Motor neuron (in vitro differentiated cells): ENCODE data around the gene SLAMF6. TPM values are rescaled to one million over a fixed set of nuclear protein-coding genes. Genes with fewer than 3 reads are reported as not detected.
"Not testable (repeated sequence)": the region's sequence is repeated elsewhere in the genome, so short reads cannot be mapped to it uniquely, and the experiment has no call there.

Experiments used
- ATAC-seq, 8 experiments: fragments of 200-7000 bp; cut with Tn5 transposase; replicated peaks in 6 of 8; 2 replicates each; pipeline ENCODE4 v1.8.0; 2021; ENCODE audit warnings: mild to moderate bottlenecking in 8 of 8, moderate library complexity in 8 of 8
- H3K27ac ChIP-seq, 2 donors: fragments of 250-450 bp; sonication (Bioruptor Pico); 2 replicates each; pipeline ENCODE4 v1.9.0; 2021; ENCODE audit warnings: antibody characterized with exemption in 2 of 2, mild to moderate bottlenecking in 2 of 2, moderate library complexity in 1 of 2
- H3K4me1 ChIP-seq, 2 donors: fragments of 250-450 bp; sonication (Bioruptor Pico); replicated peaks in 1 of 2; 2 replicates each; pipeline ENCODE4 v1.6.1; 2021; ENCODE audit warnings: antibody characterized with exemption in 2 of 2, mild to moderate bottlenecking in 2 of 2, moderate library complexity in 1 of 2
- H3K4me3 ChIP-seq, 5 donors: fragments of 250-450 bp; sonication (Bioruptor Pico); 2 replicates each; pipeline ENCODE4 v1.9.0; 2021; ENCODE audit warnings: antibody characterized with exemption in 5 of 5, mild to moderate bottlenecking in 5 of 5, moderate library complexity in 4 of 5
- WGBS, 10 experiments: fragments of 450-650 bp; shearing (Covaris generic); methylation state at CpG; one replicate each; pipeline ENCODE4 v1.0.0; 2022; 5-methylcytosine and 5-hydroxymethylcytosine counted together
- in situ Hi-C, 9 experiments: fragments of 400-800 bp; cut with MboI; loops; one replicate each; pipeline ENCODE4 v1.15.0; 2021; ENCODE audit warnings: low sequenced_read_pairs in 9 of 9, low pct_unique_long_range_greater_than_20kb in 2 of 9; ENCODE audit not compliant: unreplicated experiment in 9 of 9
- total RNA-seq, 8 experiments: library from RNA; unstranded; fragments of 300-600 nt; gene quantifications; 2 replicates each; pipeline versions ENCODE4 v1.2.3 to v1.2.4, GENCODE V29; 2022

The SLAMF6 gene
- under 1 TPM in 4 of 8 experiments, not detected in 4; 0.09 to 0.28 (median 0.15) TPM for total RNA-seq

DNA sequence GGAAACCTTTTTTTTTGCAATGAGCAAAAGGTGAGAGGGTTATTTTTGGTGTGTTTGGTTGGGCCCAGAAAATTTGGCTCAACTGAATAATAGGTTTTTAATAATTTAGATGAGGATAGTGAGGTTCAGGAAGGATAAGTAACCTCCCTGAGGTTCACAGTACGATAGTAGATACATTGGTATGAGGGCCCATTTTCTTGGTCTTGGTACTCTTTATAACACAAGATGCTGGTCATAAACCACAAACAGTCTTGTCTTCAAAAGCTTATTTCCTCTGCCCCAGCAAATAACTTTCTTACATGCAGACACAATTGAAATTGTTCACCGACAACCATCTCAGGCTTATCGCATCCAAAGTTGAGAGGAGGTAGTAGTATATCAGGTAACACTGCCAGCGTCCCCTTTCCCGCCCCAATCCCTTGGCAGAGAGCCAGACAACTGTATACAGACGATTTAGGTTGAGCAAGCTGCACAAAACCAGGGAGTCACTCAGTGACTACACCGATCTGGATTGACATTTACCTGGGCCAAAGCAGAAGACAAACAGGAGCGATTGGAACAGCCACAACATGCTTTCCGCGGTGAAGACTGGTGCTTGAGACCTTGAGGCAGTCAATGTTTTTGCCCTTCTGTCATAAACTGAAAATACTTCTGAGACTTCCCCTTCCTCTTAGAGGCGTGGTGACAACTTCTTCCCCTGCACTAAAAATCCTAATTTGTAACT is at the start of gene SLAMF6:
Gene SLAMF6 (minus strand): TSS at position 634 of the 724 bp plus-strand sequence. CDS start 63 bp downstream, at position 571.
- Histone ChIP-seq H3K4me1 (no peaks in the 10 kb centered on the region), H3K27ac (no peak within 1 kb of the TSS), H3K4me3 (no peak within 1 kb of the TSS)
- in situ Hi-C loops = no loop called here
- WGBS, 10 experiments = 50 to 90% (median 83%) methylated on average over 2 to 11 of the region's 11 CpGs; no CpG with 5 or more reads in 1 of the 10 experiments
- no peak for ATAC-seq

GRCh38 chr1:160570840-160571239 is 47.8 kb upstream of the SLAMF6 start:
- WGBS, 10 experiments = 0 to 100% (median 79%) methylated on average over 1 to 3 of the region's 3 CpGs; no CpG with 5 or more reads in 2 of the 10 experiments
- H3K4me3 ChIP-seq = no peak overlapping the region
- in situ Hi-C loops = no loop called here
- no peak for ATAC-seq
- no peaks in the 10 kb centered on the region for H3K4me1 ChIP-seq
- H3K27ac ChIP-seq = no peak overlapping the region

GRCh38 chr1:160569806-160570205 is 46.8 kb upstream of the SLAMF6 start:
- 0 to 100% (median 81%) methylated on average over 1 to 2 of the region's 2 CpGs for WGBS, 10 experiments
- H3K4me3 ChIP-seq = no peak overlapping the region
- no peaks in the 10 kb centered on the region for H3K4me1 ChIP-seq
- in situ Hi-C loops = no loop called here
- ATAC-seq = no peak
- H3K27ac ChIP-seq = no peak overlapping the region

- in situ Hi-C loops = no loop called here
- H3K27ac ChIP-seq = no peak overlapping the region
- ATAC-seq = no peak
Measured at GRCh38 chr1:160567858-160568682, 45.0 kb upstream of the SLAMF6 start.

GRCh38 chr1:160567341-160567740 is 44.3 kb upstream of the SLAMF6 start:
- Histone ChIP-seq H3K4me3 (no peak overlapping the region), H3K27ac (no peak overlapping the region), H3K4me1 (no peaks in the 10 kb centered on the region)
- in situ Hi-C loops = no loop called here
- 0 to 100% (median 79%) methylated on average over 1 to 5 of the region's 5 CpGs for WGBS, 10 experiments
- no peak for ATAC-seq

More at GRCh38 chr1:160567858-160568682, 45.0 kb upstream of the SLAMF6 start:
- 0 to 92% (median 67%) methylated on average over 1 to 8 of the region's 8 CpGs; no CpG with 5 or more reads in 1 of the 10 experiments for WGBS, 10 experiments
- Histone ChIP-seq H3K4me1 (no peaks in the 10 kb centered on the region), H3K4me3 (no peak overlapping the region)

DNA sequence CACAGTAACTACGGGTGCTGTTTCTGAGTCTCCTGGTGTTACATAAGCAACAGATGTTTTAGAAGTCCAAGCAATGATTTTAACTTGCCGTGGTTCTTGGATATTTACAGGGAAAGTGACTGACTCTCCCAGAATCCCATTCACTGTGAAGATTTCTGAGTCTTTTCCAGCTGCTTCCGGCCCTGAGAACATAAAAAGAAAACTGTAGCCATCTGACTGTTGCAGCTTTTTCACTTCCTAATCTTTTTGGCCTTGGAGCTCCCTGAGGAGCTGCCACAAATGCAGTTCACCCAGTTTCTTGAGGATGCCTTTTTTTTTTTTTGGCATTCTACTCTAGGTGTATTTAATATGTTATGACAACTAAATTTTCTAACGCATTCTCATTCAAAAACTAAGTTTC is 42.5 kb upstream of the SLAMF6 start:
- 4 to 94% (median 75%) methylated on average over 1 to 4 of the region's 4 CpGs; no CpG with 5 or more reads in 1 of the 10 experiments for WGBS, 10 experiments
- Histone ChIP-seq H3K4me3 (no peak overlapping the region), H3K4me1 (no peaks in the 10 kb centered on the region), H3K27ac (no peak overlapping the region)
- in situ Hi-C loops = no loop called here
- no peak for ATAC-seq

- in situ Hi-C loops, H3K4me3 ChIP-seq, H3K4me1 ChIP-seq, H3K27ac ChIP-seq, ATAC-seq: not testable (repeated sequence)
- 0 to 75% (median 58%) methylated on average over 1 of the region's 1 CpG; no CpG with 5 or more reads in 4 of the 10 experiments for WGBS, 10 experiments
Measured at GRCh38 chr1:160563230-160563629, 40.2 kb upstream of the SLAMF6 start.

DNA sequence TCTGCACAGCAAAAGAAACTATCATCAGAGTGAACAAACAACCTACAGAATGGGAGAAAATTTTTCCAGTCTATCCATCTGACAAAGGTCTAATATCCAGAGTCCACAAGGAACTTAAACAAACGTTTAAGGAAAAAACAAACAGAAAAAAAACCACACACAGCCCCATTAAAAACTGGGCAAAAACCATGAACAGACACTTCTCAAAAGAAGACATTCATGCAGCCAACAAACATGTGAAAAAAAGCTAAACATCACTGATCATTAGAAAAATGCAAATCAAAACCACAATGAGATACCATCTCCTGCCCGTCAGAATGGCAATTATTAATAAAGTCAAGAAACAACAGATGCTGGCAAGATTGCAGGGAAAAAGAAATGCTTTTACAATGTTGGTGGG is 39.7 kb upstream of the SLAMF6 start:
- H3K4me1 ChIP-seq, ATAC-seq, H3K27ac ChIP-seq, H3K4me3 ChIP-seq, in situ Hi-C loops: not testable (repeated sequence)
- 0 to 100% (median 67%) methylated on average over 1 to 2 of the region's 2 CpGs for WGBS, 10 experiments

- Histone ChIP-seq H3K4me1 (no peaks in the 10 kb centered on the region), H3K27ac (no peak overlapping the region), H3K4me3 (no peak overlapping the region)
- ATAC-seq = no peak
- in situ Hi-C loops = no loop called here
Measured at GRCh38 chr1:160560806-160561205, 37.8 kb upstream of the SLAMF6 start.

DNA sequence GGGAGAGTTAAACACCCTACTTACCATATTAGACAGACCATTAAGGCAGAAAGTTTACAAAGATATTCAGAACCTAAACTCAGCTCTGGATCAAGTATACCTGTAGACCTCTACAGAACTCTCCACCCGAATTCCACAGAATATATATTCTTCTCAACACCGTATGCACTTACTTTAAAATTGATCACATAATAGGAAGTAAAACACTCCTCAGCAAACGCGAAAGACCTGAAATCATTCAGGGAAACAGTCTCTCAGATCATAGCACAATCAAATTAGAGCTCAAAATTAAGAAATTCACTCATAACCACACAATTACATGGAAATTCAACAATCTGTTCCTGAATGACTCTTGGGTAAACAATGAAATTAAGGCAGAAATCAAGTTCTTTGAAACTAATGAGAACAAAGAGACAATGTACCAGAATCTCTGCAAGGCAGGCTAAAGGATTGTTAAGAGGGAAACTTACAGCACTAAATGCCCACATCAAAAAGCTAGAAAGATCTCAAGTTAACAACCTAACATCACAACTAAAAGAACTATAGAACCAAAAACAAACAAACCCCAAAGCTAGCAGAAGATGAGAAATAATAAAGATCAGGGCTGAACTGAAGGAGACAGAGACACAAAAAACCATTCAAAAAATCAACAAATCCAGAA is 37.1 kb upstream of the SLAMF6 start:
- 3 to 86% (median 62%) methylated on average over 2 to 4 of the region's 4 CpGs; no CpG with 5 or more reads in 1 of the 10 experiments for WGBS, 10 experiments
- in situ Hi-C loops = no loop called here
- no peaks in the 10 kb centered on the region for H3K4me1 ChIP-seq
- no peak for ATAC-seq
- H3K27ac ChIP-seq = no peak overlapping the region
- H3K4me3 ChIP-seq = no peak overlapping the region

GRCh38 chr1:160559437-160559836 is 36.4 kb upstream of the SLAMF6 start:
- in situ Hi-C loops, H3K4me3 ChIP-seq, H3K27ac ChIP-seq, ATAC-seq, H3K4me1 ChIP-seq: not testable (repeated sequence)
- 11 to 100% (median 81%) methylated on average over 2 to 3 of the region's 3 CpGs; no CpG with 5 or more reads in 2 of the 10 experiments for WGBS, 10 experiments

DNA sequence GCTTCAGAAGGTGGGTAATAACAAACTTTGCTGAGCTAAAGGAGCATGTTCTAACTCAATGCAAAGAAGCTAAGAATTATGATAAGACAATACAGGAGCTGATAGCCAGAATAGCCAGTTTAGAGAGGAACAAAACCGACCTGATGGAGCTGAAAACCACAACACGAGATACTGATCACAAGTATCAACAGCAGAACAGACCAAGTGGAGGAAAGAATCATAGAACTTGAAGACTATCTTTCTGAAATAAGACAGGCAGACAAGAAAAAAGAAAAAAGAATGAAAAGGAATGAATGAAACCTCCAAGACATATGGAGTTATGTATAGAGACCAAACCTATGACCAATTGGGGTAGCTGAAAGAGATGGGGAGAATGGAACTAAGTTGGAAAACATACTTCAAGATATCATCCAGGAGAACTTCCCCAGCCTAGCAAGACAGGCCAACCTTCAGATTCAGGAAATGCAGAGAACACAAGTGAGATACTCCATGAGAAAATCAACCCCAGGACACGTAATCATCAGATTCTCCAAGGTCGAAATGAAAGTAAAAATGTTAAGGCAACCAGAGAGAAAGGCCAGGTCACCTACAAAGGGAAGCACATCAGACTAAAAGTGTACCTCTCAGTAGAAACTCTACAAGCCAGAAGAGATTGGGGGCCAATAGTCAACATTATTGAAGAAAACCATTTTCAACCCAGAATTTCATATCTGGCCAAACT is 35.8 kb upstream of the SLAMF6 start:
- no peaks in the 10 kb centered on the region for H3K4me1 ChIP-seq
- H3K27ac ChIP-seq = no peak overlapping the region
- no peak for ATAC-seq
- in situ Hi-C loops = no loop called here
- H3K4me3 ChIP-seq = no peak overlapping the region
- 0 to 83% (median 32%) methylated on average over 1 to 4 of the region's 4 CpGs; no CpG with 5 or more reads in 1 of the 10 experiments for WGBS, 10 experiments
